ENCODE measurements around the gene CRY1. TPM values are rescaled to one million over a fixed set of nuclear protein-coding genes. Genes with fewer than 3 reads are reported as not detected.
A peak's percentile ranks its signal among the peaks of the same experiment; 100 is the strongest.

Gene CRY1
- total RNA-seq, 2 experiments from 2014 or later = 23.5 to 24.1 TPM

DNA sequence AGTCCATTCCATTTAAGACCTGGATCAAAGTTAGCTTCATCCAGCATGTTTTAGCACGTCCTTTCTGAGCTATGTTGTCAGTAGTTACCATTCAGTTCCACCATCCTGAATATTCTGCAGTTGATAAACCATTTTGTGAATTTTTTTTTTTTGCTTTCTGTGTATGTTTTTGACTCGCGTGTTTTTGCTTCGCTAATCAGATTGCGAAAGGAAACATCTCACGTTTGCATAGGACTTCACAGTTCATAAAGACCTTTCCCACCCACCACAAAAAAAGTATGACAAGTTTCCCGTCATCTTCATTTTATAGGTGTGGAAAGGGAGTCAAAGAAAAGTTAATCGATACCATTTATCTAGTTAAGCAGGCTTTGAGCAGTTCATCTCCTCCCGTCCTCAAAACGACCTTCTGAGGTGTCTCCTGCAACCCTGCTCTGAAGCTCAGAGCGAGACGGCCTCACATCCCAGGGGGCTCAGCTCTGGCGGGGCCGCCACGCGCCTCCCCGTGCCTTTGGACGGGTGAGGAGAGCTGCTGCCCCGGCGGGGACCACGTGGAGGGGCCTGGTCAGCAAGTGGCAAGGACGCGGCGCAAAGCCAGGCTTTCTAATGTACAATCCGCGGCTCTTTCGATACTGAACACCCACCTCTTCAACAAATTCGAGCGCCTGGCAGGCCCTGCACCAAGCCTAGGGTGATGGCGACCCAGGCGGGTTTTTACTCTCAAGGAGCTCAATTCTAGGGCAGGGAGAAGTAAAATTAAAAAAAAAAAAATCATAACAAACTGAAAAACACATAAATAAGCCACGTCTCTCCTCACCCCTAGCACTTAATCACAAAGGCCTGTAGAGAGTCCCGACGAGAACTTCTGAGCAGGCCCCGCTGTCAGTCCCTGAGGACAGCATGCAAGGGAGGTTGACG, 138.6 kb downstream of the CRY1 start:
- Mint-ChIP-seq H3K4me3 (peak overlapping the region; percentile 96), H3K27me3 (no peaks in the 10 kb centered on the region), H3K9me3 (peaks cover 3% of the 10 kb centered on the region), H3K27ac (peak overlapping the region; percentile 83), H3K4me1 (ENCODE audit: low read depth) (peaks cover 16% of the 10 kb centered on the region), H3K36me3 (peaks cover 6% of the 10 kb centered on the region)
- POLR2A ChIA-PET = interaction anchor here (0.7 to 1.0 kb wide), 3 partner anchors 53 to 703 kb away, joined by 3 read pairs; no protein-coding TSS in a partner anchor
- CTCF ChIA-PET = interaction anchor here (0.7 to 3.1 kb wide), 5 partner anchors 15 to 597 kb away, joined by 3 to 11 read pairs (median 5); partner anchors contain the start of gene POLR3B
- DNase-seq = no peak
- intact Hi-C loops (cut with micrococcal nuclease) = loop anchor here (1.0 kb wide), 2 partner anchors 139 to 597 kb away; partner anchors contain the start of genes CRY1 and POLR3B

DNA sequence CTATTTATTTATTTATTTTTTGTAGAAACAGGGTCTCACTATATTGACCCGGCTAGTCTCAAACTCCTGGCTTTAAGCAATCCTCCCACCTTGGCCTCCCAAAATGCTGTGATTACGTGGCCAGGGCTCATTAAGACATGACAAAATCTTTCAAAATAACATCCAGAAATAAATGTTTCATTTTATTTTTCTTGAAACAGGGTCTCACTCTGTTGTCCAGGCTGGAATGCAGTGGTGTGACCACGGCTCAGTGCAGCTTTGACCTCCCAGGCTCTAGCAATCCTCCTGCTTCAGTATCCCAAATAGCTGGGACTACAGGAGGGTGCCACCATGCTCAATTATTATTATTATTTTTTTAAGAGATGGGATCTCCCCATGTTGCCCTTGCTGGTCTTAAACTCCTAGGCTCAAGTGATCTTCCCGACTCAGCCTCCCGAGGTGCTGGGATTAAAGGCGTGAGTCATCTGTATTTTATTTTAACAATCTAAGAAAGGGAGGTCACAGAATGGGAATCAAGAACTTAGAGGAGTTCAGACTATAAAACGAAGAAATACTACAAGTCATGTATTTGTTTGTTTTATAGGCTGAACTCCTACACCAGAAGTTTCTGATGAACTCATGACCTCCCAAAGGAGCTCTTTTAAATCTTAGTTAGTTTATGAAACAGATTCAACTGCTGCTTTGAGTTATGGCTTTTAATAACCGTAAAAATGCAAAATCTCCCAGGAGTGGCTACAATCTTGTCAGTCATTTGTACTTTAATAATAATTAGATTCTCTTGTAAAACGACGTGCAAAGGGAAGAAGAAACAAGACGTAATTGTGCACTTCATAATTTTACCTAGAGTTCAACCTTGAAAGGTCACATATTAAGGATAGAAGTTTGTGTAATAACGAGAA, 139.7 kb downstream of the CRY1 start:
- Mint-ChIP-seq H3K4me1 (ENCODE audit: low read depth) (peaks cover 15% of the 10 kb centered on the region), H3K36me3 (peaks cover 7% of the 10 kb centered on the region), H3K27me3 (no peaks in the 10 kb centered on the region), H3K9me3 (peaks cover 14% of the 10 kb centered on the region), H3K4me3 (peak overlapping the region; percentile 10), H3K27ac (no peak overlapping the region)
- intact Hi-C loops (cut with micrococcal nuclease) = no loop called here
- POLR2A ChIA-PET = interaction anchor here (0.7 to 0.9 kb wide), 2 partner anchors 54 to 108 kb away, joined by 3 read pairs; no protein-coding TSS in a partner anchor
- CTCF ChIA-PET = interaction anchor here (0.7 to 3.1 kb wide), 3 partner anchors 97 to 595 kb away, joined by 3 to 11 read pairs (median 8); partner anchors contain the start of gene POLR3B
- DNase-seq = no peak

DNA sequence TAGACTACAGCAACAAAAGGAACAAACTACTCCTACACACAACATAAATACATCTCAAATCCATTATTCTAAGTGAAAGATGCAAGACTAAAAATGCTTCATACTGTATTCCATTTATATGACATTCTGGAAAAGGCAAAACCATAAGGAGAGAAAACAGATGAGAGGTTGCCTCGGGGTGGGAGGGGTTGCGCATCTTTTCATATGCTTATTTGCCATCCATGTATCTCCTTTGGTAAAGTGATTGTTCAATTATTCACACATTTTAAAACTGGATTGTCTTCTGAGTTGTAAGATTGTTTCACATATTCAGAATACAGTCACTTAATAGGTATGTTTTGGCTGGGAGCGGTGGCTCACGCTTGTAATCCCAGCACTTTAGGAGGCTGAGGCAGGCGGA, 142.8 kb downstream of the CRY1 start:
- Mint-ChIP-seq H3K27me3 (no peaks in the 10 kb centered on the region), H3K27ac (no peak overlapping the region), H3K4me3 (no peak overlapping the region), H3K36me3 (peaks cover 5% of the 10 kb centered on the region), H3K4me1 (ENCODE audit: low read depth) (peaks cover 3% of the 10 kb centered on the region), H3K9me3 (peaks cover 14% of the 10 kb centered on the region)
- ChIA-PET POLR2A (no interaction called here), CTCF (no interaction called here)
- no peak for DNase-seq
- intact Hi-C loops (cut with micrococcal nuclease) = no loop called here

DNA sequence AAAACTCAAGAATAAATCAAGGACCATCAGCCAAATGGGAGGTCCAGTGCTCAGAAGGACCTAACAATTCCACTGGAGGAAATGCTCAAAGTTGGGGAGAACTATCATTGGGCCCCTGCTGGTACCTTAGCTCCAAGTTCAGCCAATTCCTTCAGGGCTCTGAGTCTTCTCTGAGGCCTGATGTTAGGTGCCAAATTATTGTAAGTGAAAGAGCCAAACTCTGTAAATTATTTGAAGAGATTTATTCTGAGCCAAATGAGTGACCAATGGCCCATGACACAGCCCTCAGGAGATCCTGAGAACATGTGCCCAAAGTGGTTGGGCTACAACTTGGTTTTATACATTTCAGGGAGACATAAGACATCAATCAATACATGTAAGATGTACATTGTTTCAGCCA, 145.9 kb downstream of the CRY1 start:
- ChIA-PET CTCF (no interaction called here), POLR2A (no interaction called here)
- H3K27me3 Mint-ChIP-seq = no peaks in the 10 kb centered on the region
- H3K9me3 Mint-ChIP-seq = peaks cover 14% of the 10 kb centered on the region
- intact Hi-C loops (cut with micrococcal nuclease) = no loop called here
- DNase-seq = no peak
- H3K4me3 Mint-ChIP-seq = no peak overlapping the region
- no peak overlapping the region for H3K27ac Mint-ChIP-seq
- H3K36me3 Mint-ChIP-seq = peaks cover 3% of the 10 kb centered on the region
- no peaks in the 10 kb centered on the region for H3K4me1 Mint-ChIP-seq (ENCODE audit: low read depth)

DNA sequence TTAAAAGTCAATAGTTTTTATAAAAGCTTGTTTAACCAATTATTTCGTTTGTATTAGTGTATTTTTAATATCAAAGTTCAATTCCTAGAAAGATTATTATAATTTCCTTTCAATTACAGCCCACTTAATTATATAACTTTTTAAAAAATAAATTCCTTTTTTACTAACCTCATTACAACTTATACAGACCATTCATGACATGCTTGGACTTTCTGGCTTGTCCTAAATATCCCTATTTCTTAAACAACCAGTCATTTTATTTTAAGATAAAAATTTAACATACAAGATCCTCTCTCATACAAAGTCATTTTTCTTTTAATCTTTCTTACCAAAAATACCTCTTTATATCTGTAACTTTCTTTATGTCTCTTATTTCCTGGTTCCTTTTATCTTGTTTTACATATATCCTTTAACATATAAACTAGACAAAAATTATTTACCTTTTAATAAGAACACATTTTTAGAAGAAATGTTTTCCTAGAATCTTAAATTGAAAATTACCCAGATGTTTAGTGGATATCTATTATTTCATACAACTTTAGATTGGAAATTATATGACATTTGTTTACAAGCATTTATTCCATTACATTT, 148.0 kb downstream of the CRY1 start:
- ChIA-PET CTCF (no interaction called here), POLR2A (no interaction called here)
- intact Hi-C loops (cut with micrococcal nuclease) = no loop called here
- Mint-ChIP-seq H3K4me3 (no peak overlapping the region), H3K9me3 (peaks cover 14% of the 10 kb centered on the region), H3K4me1 (ENCODE audit: low read depth) (no peaks in the 10 kb centered on the region), H3K27ac (no peak overlapping the region), H3K36me3 (peaks cover 3% of the 10 kb centered on the region), H3K27me3 (no peaks in the 10 kb centered on the region)
- no peak for DNase-seq

DNA sequence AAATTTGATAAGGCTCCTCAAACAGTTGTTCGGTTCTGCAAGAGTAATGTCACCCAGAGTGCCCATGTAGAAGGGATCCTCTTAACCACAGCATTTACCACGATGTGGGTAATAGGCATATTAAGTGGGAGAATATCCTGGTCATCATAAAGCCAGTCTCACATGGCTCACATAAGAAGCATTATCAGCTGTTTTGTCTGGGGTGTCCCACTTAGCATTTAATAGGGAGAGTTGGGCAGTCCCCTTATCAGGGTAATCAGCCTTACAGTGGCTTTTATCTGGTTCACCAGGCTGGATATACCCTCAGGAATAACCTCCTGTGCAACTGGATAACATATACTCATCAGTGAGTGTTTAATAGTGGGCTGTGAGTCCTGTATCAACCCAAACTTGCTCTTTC, 150.6 kb downstream of the CRY1 start:
- no peak overlapping the region for H3K27ac Mint-ChIP-seq
- H3K4me3 Mint-ChIP-seq = no peak overlapping the region
- intact Hi-C loops (cut with micrococcal nuclease) = no loop called here
- H3K4me1 Mint-ChIP-seq (ENCODE audit: low read depth) = no peaks in the 10 kb centered on the region
- ChIA-PET POLR2A (no interaction called here), CTCF (no interaction called here)
- no peaks in the 10 kb centered on the region for H3K27me3 Mint-ChIP-seq
- no peaks in the 10 kb centered on the region for H3K36me3 Mint-ChIP-seq
- DNase-seq = no peak
- no peaks in the 10 kb centered on the region for H3K9me3 Mint-ChIP-seq

DNA sequence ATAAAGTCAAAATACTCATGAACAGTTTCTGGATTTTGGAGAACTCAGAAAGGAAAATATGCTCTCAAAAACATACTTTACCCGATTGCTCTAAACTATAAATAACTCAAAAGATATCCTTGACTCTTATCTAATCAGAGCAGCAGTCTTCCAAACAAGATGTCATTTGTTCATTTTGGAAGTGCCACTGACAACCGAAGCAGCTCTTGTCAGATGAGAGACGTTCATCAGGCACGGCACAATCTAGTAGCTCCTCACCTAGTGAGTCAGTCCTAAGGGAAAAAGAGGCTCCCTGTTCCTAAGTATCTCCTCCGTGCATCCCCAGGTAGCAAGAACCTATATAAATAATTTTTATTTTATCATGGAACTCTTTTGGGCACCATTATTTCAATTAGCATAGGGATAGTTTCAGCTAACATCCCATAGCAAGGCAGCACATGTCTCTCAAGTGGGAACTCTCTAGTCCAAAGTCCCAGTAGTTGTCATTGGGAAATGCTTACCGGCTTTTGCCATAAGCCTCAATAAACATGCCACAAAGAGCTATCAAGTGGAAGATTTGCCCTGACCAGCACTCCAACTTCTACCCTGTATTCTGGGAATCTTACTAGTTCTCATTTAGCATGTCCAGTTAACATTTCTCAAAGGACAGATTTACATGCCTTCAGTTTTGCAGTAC, 151.7 kb downstream of the CRY1 start:
- POLR2A ChIA-PET = no interaction called here
- H3K36me3 Mint-ChIP-seq = no peaks in the 10 kb centered on the region
- intact Hi-C loops (cut with micrococcal nuclease) = no loop called here
- H3K27ac Mint-ChIP-seq = no peak overlapping the region
- peaks cover 3% of the 10 kb centered on the region for H3K27me3 Mint-ChIP-seq
- no peaks in the 10 kb centered on the region for H3K9me3 Mint-ChIP-seq
- no peaks in the 10 kb centered on the region for H3K4me1 Mint-ChIP-seq (ENCODE audit: low read depth)
- DNase-seq = no peak
- CTCF ChIA-PET = no interaction called here
- H3K4me3 Mint-ChIP-seq = no peak overlapping the region

Other genes with a start within 250 kb of the CRY1 start
- gene TMEM263, start 137.6 kb downstream of the CRY1 start, total RNA-seq = 10 to 100 TPM; 37.8 to 38.3 TPM
- gene MTERF2, start 106.4 kb downstream of the CRY1 start, total RNA-seq = 1 to 10 TPM; 5.6 to 5.7 TPM